AG08396 (cell line): ENCODE data around the gene SUPT4H1.

Experiments used
- DNase-seq: peaks from one replicate; pipeline ENCODE4 v3.0.0; 2012; ENCODE audit warnings: low spot score, mixed read lengths

SUPT4H1 gene

GRCh38 chr17:58339755-58340404 is 12.1 kb downstream of the SUPT4H1 start:
- no peak for DNase-seq

DNA sequence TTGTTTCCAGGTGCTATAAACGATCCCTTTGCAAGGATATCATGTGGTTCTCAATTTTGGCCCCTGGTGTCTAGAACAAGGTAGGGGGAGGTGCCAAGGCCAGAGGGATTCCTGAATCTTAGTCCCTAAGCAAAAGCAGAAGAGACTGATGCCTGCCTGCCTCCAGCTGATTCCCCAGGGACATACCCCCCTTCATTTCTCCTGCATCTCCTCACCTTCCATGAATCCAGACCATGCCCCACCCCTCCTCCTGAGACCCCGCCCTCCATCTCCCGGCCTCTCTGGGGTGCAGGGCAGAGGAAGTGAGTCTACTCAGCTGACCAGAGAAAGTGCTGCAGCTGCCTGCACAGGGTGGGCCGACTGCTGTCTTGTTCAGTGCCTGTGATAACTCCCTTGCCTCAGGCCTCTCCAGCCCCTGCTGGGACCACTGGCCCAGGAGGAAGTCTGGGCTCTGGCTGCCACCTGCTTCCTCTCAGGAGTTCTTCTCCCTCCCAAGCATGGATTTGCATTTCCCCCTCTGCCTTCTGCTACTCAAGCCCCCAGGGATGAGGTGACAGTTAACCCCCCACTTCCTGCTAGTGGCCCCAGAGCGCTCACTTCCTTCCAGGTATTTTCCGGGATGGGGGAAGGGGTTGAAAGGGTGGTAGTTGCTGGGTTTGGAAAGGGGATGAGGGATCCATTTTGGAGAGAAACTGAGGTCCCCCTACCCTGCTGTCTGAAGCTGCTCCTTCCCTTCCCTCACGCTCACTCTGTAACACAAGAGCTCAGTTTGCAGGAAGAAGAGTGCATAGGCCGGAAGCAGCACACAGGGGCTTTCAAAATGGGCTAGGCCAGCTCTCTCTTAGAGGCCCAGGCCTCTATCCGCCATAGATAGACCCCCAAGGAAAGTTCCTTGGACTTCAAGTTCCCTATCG is 12.9 kb downstream of the SUPT4H1 start:
- peak; percentile 80 for DNase-seq

GRCh38 chr17:58338454-58338840 is 13.6 kb downstream of the SUPT4H1 start:
- no peak for DNase-seq

DNA sequence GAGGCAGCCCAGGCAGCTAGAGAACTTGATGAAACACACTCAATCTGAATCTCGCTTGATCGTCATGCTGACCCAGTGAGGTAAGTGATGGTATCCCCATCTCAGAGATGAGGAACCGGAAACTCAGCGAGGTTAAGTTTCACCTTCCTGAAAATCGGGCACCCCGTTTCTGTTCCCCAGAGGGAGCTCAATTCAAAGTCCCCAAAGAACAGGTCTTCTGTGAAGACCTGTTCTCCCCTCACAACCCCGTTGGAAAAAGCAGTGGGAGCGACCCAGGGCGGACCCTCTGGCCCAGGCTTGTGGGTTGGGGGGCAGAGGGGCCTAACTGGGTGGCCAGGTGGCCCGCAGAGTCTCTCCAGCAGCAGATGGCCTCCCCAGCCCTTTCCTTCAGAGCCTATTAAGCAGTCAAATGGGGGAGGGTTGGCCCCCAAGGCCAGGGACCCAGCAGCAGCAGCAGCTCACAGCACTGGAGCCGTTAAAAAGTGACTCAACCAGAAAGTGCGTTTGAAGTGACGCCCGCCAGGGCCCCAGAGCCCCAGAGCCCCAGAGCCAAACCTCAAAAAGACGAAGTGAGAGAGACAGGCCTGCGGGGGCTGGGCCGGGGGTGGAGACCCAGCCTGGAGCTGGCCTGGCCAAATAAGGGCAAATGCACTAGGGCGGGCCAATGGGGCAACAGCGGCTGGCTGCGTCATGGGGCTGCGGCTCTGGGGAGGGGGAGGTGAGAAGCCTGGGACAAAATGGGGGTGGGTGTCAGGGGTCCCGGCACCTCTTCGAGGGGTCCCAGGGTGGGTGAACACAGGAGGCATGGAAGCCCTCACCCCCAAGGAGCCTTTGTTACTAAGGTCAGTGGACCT is 14.2 kb downstream of the SUPT4H1 start:
- peak; percentile 93 for DNase-seq

DNA sequence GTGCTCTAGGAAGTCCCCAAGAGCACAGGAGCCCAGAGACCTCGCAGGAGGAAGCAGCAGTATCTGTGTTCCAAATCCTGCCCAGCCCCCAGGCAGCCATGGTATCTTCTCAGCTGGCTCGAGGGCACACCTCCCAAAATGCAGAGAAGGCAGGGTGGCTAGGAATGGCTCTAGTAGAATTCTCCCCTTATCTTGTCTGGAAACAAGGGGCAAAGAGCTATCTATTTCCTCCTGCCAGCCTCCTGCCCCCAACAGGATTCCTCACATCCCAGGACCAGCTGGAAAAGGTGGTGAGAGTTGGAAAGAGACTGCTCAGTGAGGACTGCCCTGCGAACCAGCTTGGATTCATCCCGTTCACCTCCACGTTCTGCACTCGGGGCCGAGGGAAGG is 14.8 kb downstream of the SUPT4H1 start:
- no peak for DNase-seq

- DNase-seq = no peak
Observed at GRCh38 chr17:58336456-58337209, 15.4 kb downstream of the SUPT4H1 start.

GRCh38 chr17:58335779-58336455 is 16.1 kb downstream of the SUPT4H1 start:
- DNase-seq = no peak

GRCh38 chr17:58335061-58335731 is 16.8 kb downstream of the SUPT4H1 start:
- DNase-seq = no peak

- DNase-seq = no peak
Observed at GRCh38 chr17:58334661-58335060, 17.3 kb downstream of the SUPT4H1 start.

- no peak for DNase-seq
Observed at GRCh38 chr17:58334256-58334655, 17.7 kb downstream of the SUPT4H1 start.

DNA sequence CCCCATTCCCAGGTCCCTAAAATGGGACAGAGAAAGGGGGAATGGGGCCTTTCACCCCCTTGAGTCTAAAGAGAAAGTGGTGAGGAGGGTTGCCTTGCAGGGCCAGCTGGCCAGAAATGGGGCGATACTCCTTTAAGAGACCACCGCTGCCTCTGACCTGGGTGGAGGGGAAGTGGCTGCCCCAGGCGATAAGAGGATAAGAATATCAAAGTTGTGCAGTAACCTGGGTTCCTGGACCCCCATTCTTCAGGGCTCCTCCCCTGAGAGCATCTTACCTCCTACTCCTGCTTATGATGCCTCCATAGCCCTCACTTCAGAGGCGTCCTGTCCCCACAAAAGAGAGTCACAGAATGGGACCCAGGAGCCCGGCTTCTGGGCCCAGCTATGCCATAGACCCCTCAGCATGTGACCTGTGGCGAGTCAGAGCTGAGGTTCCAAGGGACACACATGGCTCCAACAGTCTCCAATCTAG is 18.2 kb downstream of the SUPT4H1 start:
- no peak for DNase-seq

DNA sequence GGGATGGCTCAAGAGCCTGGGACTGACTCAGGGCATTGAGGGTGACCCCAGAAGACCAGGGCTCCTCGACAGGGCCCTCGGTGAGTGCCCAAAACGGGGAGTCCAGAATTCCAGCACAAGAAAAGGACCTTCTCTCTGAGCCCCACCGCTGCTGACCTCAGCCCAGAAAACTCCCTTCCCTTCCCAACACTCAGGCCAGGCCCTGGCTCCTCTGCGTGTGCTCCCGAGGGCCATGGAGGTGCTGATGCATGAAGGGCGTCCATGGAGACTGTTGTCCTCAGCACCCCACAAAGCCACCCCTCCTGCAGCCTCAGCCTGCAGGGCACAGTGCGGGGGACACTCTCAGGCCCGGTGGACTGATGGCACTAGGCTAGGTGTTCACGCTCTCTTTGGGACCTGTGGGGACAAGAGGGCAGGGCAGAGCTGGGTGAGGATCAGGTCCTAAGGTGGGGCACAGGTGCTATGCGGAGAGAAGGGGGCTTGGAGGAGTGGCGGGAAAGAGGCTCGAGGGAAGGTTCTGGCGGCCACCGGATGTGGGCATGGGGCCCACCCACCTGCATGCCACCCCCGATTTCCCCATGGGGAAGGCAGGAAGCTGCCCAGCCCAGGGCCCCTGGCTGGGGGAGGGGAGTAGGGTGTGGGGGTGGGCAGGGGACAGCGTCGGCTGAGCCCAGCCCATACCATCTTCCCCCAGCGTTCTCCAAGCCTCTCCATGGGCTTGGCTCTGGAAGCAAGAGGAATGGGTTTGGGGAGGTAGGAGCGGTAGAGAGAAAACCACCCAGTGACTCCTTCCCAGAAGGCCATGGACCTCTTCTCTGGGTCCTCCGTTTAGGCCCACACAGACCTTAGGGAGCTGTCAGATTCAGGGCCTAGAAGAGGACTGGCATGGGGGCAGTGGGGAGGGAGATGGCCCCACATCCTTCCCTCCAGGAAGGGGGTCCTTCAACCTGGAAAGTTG is 18.9 kb downstream of the SUPT4H1 start:
- no peak for DNase-seq

DNA sequence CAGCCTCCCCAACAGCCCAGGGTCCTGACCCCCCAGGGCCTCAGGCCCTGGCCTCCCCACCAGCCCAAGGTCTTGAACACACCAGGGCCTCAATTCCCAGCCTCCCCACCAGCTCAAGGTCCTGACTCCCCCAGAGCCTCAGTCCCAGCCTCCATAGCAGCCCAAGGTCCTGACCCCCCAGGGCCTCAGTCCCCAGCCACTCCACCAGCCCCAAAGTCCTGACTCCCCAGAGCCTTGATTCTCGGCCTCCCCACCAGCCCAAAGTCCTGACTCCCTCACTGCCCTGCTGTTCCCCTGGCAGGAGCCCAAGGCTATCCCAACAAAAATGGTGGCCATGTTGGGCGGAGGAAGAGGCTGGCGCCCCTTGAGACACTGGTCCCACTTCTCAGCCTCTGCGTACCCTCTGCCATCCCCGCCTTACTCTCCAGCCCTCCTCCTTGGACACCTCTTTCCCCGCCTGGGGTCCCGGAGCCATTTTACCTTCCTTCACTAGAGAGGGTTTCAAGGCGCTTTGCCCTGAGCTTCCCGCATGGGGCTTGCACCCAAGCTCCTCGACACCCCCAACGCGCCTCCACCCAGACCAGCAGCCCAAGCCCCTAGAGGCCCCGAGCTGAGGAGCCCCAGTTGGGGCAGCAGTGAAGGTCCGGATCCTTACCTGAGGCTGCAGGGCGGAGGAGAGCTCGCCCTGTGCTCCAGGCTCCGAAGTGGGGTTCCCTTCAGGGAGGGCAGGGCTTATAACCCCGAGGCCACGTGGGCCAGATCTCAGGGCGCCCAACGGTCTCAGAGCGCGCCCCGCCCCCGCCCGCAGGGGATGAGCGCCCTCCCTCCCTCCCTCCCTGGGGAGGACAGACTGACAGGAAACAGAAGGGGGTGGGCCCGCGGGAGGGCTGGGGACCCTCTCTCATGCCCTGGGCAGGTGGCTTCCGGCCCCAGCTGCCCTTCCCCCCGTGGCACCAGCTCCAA is 19.9 kb downstream of the SUPT4H1 start:
- no peak for DNase-seq

- no peak for DNase-seq
Observed at GRCh38 chr17:58330997-58331814, 20.8 kb downstream of the SUPT4H1 start.

DNA sequence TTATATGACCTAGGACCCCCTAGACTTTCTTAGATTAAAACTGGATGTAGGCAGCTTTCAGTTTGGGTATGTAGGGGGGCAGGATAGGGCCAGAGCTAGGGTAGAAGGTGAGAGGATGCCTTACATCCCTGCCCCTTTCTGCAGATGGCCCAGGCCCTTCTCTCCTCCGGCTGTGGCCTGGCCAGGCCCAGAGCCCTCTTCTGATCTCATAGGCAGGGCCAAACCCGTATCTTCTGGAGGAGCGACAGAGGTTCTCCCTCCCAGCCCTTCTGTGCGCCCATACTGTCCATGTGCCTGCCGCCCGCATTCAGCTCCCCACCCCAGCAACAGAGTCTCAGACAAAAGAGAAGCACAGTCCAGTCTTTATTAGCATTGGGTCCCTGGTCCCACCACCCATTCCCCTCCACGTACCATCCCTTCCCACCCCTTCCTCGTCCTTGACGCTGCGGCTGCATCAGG is 21.4 kb downstream of the SUPT4H1 start:
- no peak for DNase-seq

DNA sequence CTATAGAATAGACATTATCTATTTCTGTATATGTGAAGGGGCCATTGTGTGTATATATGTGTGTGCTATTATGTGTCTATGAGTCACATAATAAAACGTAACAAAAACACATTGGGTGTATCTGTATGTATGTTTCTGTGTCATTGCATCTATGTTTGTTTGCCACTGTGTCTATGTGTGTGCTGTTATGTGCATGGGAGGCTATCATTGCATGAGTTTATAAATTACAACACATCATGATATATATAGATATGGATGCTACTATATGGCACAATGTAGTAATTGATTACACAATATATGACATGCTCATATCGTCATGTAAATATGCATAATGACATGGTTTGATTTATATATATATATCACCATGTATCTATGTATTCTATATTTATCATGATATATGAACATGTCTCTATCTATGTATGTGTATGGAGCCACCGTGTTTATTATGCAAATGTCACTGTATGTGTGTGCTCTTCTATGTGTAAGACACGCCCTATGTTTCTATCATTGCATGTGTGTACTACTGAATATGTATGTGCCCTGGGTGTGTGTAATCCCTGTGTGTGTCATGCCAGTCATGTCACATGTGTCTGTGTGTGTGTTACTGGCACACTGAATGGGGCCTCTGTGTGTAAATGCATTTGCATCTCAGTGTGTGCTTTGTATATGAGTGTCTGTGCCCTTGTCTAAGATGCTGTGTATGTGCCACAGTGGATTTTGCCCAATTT is 22.0 kb downstream of the SUPT4H1 start:
- no peak for DNase-seq
